ENCODE data around the gene ABLIM2.

Gene ABLIM2

DNA sequence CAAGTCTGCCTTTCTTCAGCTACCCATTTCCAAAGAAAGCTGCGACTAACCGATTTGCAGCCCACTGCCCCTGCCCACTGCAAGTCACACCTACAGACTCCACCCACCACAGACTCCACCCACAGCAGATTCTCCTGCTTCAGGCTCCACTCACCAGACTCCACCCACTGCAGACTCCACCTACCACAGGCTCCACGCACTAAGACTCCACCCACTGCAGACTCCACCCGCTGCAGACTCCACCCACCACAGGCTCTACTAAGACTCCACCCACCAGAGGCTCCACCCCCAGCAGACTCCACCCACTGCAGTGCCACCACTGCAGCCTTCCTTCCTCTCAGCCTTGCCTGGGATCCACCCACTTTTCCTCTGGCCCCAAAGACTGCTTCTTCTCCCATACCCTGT lies 41.3 kb downstream of the ABLIM2 start:
- peak; percentile 53 for DNase-seq

DNA sequence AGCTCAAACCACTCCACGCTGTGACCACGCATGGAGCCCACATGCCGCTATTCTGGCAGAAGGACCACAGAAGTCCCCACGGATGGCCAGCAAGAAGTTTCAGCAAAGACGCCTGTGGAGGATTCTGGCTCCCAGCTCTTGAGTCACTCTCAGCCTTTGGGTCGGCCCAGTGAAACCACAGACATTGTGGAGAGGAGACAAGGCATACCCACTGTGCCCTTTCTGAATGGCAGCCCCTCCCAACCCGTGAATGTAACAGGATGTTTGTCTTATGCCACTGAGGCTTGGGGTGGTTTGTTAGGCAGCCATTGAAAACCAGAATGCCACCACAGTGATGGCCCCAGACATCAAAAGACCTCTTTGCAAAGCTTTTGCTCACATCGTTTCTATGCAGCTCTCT lies 42.7 kb downstream of the ABLIM2 start:
- DNase-seq = no peak

DNA sequence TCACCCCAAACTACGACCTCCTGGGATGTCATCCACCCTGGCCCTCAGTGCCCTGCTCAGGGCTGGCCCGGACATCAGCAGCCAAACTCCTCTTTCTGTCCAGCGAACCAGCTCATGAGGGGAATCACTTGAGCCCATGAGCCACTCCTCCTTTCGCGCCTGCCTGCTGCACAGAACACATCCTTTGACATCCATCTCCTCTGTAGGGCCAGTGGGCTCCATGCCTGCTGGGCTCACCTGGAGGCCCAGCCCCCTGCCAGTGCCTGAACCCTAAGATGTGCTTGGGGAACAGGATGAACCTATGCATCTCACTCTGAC lies 43.5 kb downstream of the ABLIM2 start:
- no peak for DNase-seq

DNA sequence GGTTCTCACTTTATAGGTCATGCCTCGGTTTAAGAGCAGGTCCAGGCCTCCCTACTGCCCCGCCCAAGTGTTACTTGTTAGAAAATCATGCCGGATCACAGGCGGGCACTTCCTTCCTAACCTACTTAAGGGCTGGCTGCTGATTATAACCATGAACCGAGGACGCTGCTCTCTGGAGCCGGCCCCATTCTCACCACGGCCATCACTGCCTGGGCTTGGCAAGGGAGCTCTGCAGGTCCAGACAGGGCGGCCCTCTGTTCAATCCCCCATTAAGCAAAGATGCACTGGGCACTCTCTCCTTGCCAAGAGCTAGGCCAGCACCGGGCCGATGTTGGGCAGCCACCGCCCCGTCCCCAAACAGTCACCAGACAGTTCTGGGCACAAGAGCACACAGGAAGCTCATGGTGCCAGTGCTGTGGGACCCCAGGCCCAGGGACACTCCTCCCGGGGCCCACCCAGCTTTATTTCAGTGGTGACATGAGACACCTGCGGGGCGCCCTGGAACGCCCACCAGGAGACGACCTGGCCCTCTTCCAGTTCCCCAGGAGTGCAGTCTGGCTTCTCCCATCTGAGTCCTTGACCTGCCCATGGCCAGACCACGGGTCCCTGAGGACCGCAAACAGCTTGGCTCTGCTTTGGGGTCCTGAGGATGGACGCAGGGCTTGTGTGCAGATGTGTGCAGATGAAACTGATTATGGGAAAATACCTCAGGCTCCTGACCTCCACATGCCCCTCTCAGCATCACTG lies 44.0 kb downstream of the ABLIM2 start:
- no peak for DNase-seq

DNA sequence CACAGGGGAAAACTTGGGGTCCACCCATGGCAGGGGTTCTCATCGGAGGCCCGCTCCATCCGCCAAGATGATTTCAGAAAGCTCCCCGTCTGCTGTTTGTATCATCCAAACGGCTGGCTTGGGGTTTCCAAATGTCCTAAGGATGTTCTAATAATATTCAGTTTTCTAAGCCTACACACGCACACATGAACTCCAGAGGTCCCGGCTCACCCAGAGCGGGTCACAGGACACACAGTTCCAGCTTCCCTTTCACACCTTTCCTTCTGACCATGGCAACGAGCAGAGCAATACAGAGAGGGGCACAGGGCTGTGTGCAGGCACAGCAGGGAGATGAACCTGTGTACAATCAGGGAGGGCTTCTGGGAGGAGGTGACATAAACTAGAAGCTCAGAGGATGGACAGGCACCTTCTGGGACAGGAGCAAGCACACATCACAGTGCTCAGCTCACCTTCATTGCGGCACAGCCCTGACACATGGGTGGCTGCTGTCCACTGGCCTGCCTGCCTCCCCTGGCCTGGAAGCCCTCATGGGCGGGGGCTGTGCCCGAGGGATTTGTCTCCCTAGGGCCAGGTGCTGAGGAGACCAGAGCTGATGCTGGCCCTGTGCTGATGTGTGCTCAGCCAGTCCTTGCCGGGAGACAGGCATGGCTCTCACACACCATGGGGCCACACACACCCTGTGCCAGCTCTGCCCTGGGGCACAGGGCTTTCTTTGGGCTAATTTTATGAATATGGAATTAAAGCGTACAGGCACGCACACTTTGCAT lies 44.8 kb downstream of the ABLIM2 start:
- no peak for DNase-seq

DNA sequence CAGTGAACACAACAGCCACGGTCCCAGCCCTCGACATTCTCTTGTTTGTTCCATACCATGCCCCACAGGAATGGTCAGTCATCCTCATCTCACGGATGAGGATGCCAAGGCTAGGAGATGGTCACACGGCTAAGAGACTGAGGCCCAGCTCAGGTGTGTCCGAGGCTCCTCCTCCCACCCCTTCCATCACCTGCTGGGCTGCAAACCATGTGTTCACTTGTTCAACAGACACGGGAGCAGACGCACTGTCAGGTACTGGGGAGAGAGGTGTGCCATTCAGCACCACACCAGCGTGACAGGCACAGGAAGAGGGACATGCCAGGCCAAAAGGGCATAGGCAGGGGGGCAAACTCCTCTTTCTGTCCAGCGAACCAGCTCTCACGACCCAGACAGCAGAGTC lies 45.9 kb downstream of the ABLIM2 start:
- DNase-seq = no peak

DNA sequence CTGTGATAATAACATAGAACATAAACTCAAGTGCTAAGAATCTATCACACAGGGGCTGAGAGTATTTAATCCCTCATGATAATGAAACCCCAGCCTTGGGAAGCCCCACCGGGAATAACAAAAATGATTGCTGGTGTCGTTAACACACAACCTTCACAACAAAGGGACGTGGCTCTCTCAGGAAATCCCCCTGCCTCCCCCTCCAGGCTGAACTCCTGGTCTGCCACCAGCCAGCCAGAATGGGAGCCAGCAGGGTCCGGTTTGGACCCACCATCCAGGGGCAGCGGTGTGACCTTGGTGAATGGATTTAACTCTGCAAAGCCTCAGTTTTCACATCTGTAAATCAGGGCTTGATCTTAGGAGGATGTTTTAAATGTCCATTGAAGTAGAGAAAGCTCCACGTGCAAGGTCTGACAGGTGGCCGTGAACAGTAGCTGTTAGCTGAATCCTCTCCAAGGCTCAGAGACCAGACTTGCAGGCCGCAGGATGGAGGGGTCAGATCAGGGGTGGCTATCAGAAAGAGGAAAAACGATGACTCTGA lies 46.5 kb downstream of the ABLIM2 start:
- DNase-seq = no peak

DNA sequence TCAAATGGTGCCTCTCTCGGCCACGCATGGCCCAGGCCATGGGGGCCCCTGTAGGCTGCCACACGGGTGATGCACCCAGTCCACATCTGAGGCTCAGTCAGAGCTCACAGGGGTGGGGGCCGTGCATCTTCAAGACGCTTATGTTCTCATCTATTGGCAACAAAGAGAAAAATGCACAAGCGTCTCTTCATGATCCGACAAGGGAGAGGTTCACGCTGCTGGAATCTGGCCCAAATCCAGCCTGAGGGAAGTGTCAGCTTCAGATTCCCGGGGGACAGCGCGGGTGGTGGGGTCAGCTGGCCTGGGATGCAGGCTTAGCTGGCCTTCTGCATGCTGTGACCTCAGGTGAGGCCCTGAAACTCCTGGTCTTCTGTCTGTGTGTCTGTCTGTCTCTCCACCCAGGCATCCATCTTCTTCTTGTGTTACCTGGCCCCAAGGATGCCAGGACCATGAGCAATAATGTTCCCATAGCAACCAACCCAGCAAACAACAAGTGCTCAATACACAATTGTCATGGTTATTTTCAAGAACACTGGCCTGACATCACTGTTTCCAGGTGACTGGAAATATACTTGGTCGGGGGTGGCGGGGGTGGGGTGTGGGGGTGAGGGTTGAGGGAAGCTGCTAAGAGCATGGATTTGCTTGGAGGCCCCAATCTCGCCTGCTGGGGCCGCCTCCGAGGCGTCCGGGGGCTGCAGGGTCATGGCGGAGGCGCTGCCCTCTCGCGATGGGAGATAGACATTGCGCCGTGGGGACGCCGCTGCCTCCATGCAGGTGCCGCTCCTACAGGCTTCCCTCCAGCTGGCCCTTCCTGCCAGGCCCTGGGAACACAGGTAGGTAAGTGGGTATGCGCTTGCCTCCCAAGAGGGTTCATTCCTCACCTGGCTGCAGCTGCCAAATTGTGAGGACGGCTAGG lies 48.3 kb downstream of the ABLIM2 start:
- no peak for DNase-seq

DNA sequence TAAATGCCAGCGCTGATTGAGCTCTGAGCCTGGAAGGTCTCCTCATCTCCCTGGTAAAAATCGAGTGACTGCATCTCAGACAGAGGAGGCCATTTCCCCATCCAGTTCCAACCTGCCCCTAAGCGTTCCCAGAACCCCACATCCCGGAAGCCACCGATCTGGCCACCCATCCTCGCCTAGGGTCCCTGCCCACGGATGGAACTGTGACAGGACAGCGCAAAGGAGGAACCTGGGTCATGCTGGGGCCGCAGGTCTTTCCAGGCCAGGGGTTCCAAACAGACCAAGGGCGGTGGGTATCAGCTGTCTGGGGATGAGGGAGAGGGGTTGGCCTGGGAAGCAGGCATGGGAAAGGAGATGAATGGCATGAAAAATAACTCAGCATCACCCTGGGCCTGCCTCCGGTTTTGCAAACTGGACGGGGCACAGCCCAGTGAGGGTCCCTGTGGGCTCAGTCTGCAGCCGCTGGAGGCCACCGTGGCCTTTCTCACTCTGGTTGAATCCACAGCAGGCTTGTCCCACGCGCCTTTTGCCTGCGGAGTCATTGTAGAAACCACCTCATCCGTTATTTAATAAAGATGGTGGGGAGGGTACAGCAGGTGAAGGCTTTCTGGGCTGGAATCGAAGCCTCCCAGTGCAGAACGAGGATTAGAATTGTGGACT lies 49.1 kb downstream of the ABLIM2 start:
- DNase-seq = no peak

DNA sequence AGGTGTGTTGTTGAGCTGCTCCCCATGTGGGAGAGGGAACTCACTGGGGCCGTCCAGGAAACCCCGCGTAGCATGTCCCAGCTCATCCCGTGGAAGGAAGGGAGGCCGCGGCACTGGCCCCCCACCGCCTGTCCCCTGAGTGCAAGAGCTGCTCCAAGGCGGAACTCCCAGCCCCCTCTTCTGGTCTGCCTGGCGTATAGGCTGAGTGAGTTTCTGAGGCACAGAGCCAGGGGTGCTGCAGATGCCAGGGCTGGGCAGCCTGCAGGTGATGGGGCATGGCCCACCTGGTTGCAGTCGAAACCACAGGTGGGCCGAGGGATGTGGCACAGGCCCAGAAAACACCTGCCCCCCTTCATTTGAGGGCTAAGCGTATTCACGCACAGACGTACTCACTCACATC lies 49.6 kb downstream of the ABLIM2 start:
- DNase-seq = no peak

DNA sequence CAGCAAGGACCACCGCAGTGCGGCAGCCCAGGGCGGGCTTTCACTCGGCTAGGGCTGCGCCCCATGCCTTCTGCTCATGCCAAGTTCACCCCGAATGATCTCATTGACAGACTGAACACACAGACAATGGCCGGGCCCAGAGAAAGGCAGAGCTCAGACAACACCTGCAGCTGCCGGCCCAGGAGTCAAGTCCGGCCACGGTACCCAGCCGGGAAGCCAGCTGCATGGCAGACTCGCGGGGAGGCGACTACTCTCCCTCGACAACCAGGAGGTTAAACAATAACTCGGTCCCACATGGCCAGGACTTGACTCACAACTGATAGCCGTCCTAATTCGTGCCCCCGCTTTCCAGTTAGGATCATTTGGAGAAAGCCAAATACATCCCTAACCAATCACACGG lies 50.4 kb downstream of the ABLIM2 start:
- no peak for DNase-seq

DNA sequence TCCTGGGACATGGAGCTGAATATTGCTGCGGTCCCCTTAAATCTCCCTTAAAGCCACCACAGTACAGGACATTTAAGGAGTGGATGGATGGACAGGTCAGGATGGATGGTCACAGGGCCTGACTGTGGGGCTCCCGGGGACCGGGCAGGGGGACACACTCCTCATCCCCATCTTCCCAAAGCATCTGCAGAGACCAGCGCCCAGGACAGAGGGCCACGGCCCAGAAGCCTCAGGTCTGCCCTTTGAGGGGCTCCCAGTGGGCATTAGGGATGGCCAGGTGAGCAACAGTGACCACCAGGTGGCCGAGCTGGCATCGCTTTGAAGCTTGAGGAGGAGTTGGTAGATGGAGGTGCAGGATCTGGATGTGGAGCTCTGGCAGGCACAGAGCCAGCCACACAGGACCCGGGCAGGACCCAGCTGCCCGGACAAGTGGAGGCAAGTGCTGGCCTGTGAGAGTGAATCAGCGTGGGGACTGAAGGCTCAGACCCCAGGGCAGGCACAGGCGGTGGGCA lies 51.4 kb downstream of the ABLIM2 start:
- no peak for DNase-seq

DNA sequence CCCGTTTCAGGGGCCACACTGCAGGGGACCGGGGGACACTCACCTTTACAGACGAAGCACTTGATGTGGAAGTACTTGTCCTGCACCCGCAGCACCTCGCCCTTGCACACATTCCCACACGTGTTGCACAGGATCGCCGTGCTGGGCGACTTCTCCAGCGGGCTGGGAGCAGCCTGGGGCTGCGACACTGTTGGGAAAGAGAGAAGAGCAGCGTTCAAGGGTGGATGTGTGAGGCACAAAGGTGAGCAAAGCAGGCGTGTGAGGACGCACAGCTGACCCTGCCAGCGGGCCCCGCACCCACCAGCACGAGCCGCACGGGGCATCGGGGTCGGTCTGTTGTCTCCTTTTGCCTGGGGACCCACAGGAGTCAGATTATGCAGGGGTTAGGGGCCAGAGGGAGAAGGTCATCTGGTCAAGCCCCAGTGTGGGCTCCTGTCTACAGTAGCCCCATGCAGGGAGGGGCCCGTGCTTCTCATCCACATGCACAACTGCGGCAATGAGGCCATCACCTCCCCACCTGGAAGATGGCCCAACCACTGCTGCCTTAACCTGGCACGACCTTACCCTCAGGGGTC lies 52.1 kb downstream of the ABLIM2 start:
- DNase-seq = no peak

DNA sequence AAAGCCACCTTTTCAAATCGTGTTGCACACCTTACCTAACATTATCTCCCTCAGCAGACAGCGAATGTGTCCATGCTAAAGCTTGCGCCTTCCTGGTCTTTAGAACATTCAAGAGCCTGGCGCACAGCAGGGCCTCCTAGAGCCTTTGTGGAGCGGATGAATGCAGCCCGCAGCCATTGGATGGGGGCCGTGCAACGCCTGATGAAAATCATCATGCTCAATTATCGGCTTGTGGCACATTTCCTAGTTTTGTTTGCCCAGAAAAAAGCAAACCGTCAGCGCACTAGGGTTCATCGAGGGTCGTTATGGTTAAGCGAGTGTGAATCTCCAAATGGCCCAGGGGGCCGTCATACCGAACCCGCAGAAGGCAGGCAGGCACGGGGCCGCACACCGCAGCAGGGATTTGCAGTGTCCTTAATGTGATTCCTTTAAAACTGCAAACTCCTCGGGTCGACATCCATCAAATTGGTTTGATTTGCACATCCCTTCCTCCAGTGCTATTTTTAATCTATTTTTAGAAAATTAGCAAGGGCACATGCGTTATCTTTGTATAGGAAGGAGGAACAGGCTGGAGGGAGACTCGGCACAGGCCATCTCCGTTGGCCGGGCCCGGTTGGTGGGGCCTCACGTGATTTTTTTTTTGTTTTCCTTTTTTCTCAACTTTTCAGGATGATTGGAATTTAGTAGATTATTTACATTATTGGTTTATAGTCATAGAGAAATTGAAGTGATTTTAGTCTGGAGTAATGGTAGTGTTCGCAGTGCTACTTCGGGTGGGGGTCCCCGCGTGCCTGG lies 53.1 kb downstream of the ABLIM2 start:
- DNase-seq = no peak

DNA sequence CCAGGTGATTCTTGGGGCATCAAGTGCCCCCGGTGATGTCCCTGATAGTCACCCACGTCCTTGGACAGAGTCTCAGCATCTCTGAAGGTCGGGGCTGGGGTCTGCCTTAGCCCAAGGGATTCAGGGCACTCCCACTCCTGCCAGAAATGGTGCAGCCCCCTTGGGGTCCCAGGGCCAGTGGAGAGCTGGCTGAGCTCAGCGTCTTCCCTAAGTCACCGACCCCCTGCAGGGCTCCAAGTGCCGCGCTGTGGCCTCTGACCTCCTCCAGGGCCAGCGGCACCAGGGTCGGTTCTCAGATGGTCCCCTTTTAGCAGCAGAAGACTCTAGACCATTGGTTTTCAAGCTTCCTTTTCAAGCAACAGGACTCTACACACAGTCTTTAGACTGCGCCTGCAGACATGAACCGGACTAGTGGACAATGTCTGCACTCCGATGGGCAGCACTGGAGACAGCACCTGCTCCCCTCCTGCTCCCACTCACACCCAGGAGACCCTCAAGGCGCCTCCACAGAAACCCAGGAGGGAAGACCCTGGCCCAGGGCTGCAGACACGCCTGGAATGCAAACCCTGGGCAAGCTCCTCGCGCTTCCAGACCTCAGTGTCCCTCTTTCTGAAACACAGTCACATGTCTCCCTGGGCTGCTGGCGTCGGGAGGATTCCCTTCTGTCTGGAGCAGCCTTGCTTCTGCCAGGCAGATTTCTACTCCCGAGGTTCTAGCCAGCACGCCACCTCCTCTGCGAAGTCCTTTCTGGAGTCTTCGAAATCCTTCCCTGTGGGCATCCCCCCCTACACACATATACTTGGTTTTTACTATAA lies 53.9 kb downstream of the ABLIM2 start:
- no peak for DNase-seq

DNA sequence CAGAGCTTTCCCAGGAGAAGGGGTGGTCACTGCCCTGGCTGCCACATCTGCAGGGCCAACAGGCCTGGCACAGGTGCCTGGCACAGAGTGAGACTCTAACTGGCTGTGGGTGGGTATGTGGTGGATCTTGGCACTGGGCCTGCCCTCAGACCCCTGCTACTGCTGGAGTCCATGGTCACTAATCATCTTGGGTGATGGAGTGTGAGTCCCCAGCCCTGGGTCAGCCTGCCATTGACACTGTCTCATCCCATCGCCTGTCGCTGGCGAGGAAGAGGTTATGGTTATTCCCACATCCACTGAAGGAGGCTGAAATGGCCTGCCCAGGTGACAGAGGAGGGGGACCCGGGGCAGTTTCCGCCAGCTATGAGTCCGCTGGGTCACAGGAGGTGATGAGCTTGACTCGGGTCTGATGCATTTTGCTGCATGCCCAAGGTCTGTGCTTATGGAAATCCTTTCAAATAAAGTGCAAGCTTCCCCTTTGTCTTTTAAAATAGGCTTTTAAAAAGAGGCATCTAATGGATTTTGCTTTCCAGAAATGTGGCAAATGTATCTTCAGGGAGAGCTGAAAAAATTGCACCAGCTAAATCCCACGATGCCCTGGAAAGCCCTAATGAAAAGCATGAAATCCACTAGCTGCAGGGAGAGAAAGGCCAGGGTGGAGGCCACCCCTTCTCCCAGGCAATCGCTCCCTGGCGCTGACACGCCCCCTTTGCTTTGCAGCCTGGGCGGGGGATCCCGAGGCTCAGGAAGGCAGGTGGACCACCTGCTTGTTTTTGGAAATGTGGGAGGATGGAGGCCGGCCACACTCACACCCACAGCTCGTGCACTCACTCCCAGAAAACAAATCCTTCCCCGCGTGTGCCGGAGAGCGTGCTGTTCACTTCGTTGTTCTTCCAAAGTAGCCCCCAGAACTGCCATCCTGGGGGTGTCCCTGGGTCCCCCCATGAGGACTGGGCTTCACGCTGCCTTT lies 54.9 kb downstream of the ABLIM2 start:
- DNase-seq = no peak

DNA sequence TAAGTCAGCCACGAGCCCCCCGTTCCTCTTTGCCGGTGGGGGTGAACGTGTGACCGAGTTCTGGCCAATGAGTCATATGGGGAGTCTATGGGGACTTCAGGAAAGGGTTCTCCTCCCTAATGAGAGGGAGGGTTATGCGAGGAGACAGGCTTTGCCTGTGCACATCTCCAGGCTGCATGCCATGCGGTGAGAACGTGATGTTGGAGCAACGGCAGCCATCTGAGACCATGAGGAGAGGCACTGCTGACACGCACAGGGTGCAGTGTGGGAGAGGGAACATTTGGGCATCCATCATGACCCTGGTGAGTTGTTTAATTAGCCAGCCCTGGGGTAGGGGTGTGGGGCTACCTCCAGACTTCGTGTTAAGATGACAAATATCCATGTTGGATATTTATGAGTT lies 55.8 kb downstream of the ABLIM2 start:
- no peak for DNase-seq

DNA sequence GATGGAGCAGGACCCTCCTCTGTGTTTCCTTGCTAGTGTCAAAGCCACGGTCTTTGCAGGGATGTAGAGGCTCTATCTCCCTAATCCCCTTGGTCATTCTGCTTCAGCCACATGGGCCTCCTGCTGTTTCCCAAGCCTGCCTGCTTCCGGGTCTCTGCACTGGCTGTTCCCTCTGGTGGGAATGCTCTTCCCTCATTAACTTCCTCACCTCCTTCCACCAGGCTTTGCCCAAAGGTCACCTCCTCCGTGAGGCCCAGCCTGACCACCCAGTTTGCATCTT lies 56.6 kb downstream of the ABLIM2 start:
- DNase-seq = no peak

Data from NCI-H526 treated with DMSO at 0.1 percent for 48 hours (cell line).